Mesothelial cell of epicardium (in vitro differentiated cells): Measurements from ENCODE around the gene POLRMT. TPM values are rescaled to one million over a fixed set of nuclear protein-coding genes. Genes with fewer than 3 reads are reported as not detected.

ENCODE experiments used
- DNase-seq, 2 experiments: peaks; one replicate each; pipeline ENCODE4 v3.0.0; 2021; ENCODE audit warnings: low spot score in 2 of 2; ENCODE audit not compliant: unreplicated experiment in 2 of 2
- H3K27ac Mint-ChIP-seq: 2 replicates; pipeline ENCODE4 v1.8.0; 2021; ENCODE audit warnings: mixed read lengths
- H3K27me3 Mint-ChIP-seq: 2 replicates; pipeline ENCODE4 v1.8.0; 2021; ENCODE audit warnings: low read depth, mixed read lengths
- H3K36me3 Mint-ChIP-seq: 2 replicates; pipeline ENCODE4 v1.8.0; 2021; ENCODE audit warnings: mixed read lengths
- H3K4me1 Mint-ChIP-seq: 2 replicates; pipeline ENCODE4 v1.8.0; 2021; ENCODE audit warnings: mixed read lengths
- H3K4me3 Mint-ChIP-seq: 2 replicates; pipeline ENCODE4 v1.8.0; 2021; ENCODE audit warnings: mild to moderate bottlenecking, moderate library complexity, mixed read lengths
- H3K9me3 Mint-ChIP-seq: 2 replicates; pipeline ENCODE4 v1.8.0; 2021; ENCODE audit warnings: mixed read lengths
- total RNA-seq: library from RNA; stranded (reverse); gene quantifications from 3 replicates; pipeline ENCODE4 v1.2.1, GENCODE V29; 2021
- TF ChIP-seq, protein P1 (sequence below): fragments of 200-600 bp; sonication (generic); IDR thresholded peaks from one replicate; pipeline ENCODE4 v1.5.0; 2021; ENCODE audit warnings: antibody characterized with exemption; ENCODE audit not compliant: unreplicated experiment

POLRMT gene
- total RNA-seq, 1 donor from 2014 or later = 56.4 TPM

DNA sequence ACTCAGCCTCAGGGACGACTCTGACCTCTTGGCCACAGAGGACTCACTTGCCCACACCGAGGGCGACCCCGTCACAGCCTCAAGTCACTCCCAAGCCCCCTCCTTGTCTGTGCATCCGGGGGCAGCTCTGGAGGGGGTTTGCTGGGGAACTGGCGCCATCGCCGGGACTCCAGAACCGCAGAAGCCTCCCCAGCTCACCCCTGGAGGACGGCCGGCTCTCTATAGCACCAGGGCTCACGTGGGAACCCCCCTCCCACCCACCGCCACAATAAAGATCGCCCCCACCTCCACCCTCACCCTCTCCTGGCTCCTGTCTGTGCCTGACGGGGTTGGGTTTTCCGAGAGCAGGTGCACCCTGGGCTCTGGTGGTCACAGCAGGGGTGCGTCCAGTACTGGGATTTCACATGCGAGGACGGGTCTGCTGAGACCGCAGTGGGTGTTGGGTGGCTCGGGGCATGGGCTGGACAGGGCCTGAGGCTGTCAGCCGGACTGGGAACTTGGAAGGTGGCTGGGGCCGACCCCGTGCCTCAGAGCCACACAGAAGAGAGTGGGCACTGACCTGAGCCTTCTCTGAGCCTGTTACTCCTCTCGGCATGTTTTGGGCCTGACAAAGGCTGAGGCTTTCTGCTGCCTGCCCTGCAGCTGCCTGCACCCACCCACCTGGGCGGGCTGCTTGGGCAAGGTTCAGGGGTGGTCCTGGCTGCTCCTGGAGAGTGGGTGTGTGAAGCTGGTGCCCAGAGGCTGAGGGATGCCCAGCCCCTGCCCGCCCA lies 50.0 kb downstream of the POLRMT start:
- H3K4me1 Mint-ChIP-seq = peaks cover 1% of the 10 kb centered on the region

DNA sequence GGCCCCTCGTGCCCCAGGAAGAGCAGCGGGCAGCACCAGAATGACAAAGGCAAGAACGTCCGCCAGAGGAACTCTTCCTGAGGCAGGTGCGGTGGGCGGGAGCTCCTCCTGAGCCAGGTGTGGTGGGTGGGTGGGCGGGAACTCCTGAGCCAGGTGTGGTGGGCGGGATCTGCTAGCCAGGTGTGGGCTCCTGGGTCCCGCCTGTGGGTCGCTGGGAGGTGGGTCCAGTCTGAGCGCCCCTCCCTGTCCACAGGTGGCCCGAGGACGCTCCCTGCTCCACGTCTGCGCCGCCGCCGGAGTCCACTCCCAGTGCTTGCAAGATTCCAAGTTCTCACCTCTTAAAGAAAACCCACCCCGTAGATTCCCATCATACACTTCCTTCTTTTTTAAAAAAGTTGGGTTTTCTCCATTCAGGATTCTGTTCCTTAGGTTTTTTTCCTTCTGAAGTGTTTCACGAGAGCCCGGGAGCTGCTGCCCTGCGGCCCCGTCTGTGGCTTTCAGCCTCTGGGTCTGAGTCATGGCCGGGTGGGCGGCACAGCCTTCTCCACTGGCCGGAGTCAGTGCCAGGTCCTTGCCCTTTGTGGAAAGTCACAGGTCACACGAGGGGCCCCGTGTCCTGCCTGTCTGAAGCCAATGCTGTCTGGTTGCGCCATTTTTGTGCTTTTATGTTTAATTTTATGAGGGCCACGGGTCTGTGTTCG lies 50.7 kb downstream of the POLRMT start:
- no peaks in the 10 kb centered on the region for H3K4me1 Mint-ChIP-seq
- no peak overlapping the region for H3K4me3 Mint-ChIP-seq
- H3K36me3 Mint-ChIP-seq = no peaks in the 10 kb centered on the region
- no peak for DNase-seq
- H3K27me3 Mint-ChIP-seq = peaks cover 14% of the 10 kb centered on the region
- H3K9me3 Mint-ChIP-seq = no peaks in the 10 kb centered on the region
- TF ChIP-seq, protein P1, sequence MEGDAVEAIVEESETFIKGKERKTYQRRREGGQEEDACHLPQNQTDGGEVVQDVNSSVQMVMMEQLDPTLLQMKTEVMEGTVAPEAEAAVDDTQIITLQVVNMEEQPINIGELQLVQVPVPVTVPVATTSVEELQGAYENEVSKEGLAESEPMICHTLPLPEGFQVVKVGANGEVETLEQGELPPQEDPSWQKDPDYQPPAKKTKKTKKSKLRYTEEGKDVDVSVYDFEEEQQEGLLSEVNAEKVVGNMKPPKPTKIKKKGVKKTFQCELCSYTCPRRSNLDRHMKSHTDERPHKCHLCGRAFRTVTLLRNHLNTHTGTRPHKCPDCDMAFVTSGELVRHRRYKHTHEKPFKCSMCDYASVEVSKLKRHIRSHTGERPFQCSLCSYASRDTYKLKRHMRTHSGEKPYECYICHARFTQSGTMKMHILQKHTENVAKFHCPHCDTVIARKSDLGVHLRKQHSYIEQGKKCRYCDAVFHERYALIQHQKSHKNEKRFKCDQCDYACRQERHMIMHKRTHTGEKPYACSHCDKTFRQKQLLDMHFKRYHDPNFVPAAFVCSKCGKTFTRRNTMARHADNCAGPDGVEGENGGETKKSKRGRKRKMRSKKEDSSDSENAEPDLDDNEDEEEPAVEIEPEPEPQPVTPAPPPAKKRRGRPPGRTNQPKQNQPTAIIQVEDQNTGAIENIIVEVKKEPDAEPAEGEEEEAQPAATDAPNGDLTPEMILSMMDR = no peak
- H3K27ac Mint-ChIP-seq = no peak overlapping the region

More for the DNA sequence above, 50.0 kb downstream of the POLRMT start:
- TF ChIP-seq, protein P1 = no peak
- Mint-ChIP-seq H3K9me3 (no peaks in the 10 kb centered on the region), H3K27me3 (peaks cover 20% of the 10 kb centered on the region), H3K27ac (no peak overlapping the region), H3K36me3 (no peaks in the 10 kb centered on the region), H3K4me3 (no peak overlapping the region)
- no peak for DNase-seq

DNA sequence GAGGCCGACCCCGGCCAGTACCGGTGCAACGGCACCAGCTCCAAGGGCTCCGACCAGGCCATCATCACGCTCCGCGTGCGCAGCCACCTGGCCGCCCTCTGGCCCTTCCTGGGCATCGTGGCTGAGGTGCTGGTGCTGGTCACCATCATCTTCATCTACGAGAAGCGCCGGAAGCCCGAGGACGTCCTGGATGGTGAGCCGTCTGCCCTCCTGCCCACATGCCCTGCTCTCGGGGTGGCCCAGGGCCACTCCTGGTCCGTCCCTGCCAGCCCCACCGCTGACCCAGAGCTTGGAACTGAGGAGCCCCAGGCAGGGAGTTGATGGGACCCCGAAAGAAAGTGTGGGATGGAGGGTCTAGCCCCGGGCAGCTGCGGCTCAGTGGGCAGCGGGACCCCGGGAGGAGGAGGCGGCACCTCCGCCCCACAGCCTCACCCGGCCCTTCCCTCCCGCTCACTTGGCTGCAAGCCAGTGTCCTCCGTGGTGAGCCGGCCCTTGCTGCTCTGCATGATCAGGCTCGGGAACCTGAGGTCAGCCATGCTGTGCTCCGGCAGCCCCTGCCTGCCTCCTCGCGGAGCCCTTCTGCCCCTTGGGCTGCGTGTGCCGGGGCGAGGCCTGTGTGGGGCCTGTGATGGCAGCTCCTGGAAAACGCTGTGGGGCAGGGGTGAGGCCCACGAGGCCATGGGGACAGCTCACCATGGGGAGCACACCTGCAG lies 51.8 kb downstream of the POLRMT start:
- H3K27me3 Mint-ChIP-seq = peaks cover 10% of the 10 kb centered on the region
- H3K4me3 Mint-ChIP-seq = no peak overlapping the region
- no peak for DNase-seq
- H3K4me1 Mint-ChIP-seq = peaks cover 3% of the 10 kb centered on the region
- H3K36me3 Mint-ChIP-seq = no peaks in the 10 kb centered on the region
- H3K27ac Mint-ChIP-seq = no peak overlapping the region
- TF ChIP-seq, protein P1 = no peak
- no peaks in the 10 kb centered on the region for H3K9me3 Mint-ChIP-seq

DNA sequence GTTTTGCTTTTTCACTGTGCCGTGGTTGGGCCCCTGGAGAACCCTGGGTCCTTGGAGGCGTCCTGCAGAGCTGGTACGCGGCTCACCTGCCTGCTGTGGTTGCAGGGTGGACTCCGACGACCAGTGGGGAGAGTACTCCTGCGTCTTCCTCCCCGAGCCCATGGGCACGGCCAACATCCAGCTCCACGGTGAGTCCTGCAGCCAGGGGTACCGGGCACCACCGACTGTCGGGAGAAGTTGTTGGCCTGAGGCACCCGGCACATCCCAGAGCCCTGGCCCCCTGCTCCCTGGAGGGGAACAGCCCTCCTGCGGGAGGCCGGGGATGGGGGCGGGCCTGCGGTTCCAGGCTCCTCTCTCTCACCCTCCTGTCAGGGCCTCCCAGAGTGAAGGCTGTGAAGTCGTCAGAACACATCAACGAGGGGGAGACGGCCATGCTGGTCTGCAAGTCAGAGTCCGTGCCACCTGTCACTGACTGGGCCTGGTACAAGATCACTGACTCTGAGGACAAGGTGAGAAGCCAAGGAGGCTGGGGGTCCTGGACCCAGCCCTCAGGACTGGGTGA lies 53.0 kb downstream of the POLRMT start:
- Mint-ChIP-seq H3K36me3 (no peaks in the 10 kb centered on the region), H3K4me3 (no peak overlapping the region), H3K27ac (no peak overlapping the region), H3K27me3 (peaks cover 2% of the 10 kb centered on the region), H3K9me3 (no peaks in the 10 kb centered on the region), H3K4me1 (peaks cover 8% of the 10 kb centered on the region)
- TF ChIP-seq, protein P1 = no peak
- DNase-seq = no peak

DNA sequence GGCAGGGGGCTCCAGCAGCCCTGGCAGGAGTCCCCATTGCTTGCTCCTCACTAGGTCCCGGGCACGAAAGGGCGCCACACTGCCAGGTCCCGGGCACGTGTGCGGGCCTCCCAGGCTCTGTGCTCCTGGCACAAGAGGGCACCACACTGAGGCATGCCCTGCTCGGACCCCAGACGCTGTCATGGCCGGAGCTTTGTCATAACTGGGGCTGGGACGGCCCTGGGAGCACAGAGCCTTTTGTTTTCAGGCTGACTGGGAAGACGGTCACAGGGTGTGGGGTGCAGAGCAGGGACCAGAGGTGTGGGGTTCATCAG lies 53.5 kb downstream of the POLRMT start:
- TF ChIP-seq, protein P1 = no peak
- no peak overlapping the region for H3K4me3 Mint-ChIP-seq
- no peaks in the 10 kb centered on the region for H3K9me3 Mint-ChIP-seq
- H3K36me3 Mint-ChIP-seq = no peaks in the 10 kb centered on the region
- peaks cover 13% of the 10 kb centered on the region for H3K4me1 Mint-ChIP-seq
- H3K27ac Mint-ChIP-seq = no peak overlapping the region
- no peak for DNase-seq
- peaks cover 2% of the 10 kb centered on the region for H3K27me3 Mint-ChIP-seq
